Rectal smooth muscle tissue (tissue), 1 donor: Measurements from ENCODE around the gene ZFYVE27.

Experiments used
- H3K27ac ChIP-seq: one replicate; pipeline ENCODE4 v1.7.0; 2013; ENCODE audit warnings: low read depth, low read length, inconsistent platforms
- H3K27me3 ChIP-seq: one replicate; pipeline ENCODE4 v1.7.0; 2013; ENCODE audit warnings: low read length; ENCODE audit not compliant: control insufficient read depth, insufficient read depth
- H3K36me3 ChIP-seq: one replicate; pipeline ENCODE4 v1.7.0; 2013; ENCODE audit warnings: low read length; ENCODE audit not compliant: control insufficient read depth, insufficient read depth
- H3K4me1 ChIP-seq: one replicate; pipeline ENCODE4 v1.7.0; 2013; ENCODE audit warnings: low read length; ENCODE audit not compliant: control insufficient read depth, insufficient read depth
- H3K4me3 ChIP-seq: one replicate; pipeline ENCODE4 v1.7.0; 2013; ENCODE audit warnings: low read length
- H3K9ac ChIP-seq: one replicate; pipeline ENCODE4 v1.7.0; 2013; ENCODE audit warnings: low read length

The ZFYVE27 gene

DNA sequence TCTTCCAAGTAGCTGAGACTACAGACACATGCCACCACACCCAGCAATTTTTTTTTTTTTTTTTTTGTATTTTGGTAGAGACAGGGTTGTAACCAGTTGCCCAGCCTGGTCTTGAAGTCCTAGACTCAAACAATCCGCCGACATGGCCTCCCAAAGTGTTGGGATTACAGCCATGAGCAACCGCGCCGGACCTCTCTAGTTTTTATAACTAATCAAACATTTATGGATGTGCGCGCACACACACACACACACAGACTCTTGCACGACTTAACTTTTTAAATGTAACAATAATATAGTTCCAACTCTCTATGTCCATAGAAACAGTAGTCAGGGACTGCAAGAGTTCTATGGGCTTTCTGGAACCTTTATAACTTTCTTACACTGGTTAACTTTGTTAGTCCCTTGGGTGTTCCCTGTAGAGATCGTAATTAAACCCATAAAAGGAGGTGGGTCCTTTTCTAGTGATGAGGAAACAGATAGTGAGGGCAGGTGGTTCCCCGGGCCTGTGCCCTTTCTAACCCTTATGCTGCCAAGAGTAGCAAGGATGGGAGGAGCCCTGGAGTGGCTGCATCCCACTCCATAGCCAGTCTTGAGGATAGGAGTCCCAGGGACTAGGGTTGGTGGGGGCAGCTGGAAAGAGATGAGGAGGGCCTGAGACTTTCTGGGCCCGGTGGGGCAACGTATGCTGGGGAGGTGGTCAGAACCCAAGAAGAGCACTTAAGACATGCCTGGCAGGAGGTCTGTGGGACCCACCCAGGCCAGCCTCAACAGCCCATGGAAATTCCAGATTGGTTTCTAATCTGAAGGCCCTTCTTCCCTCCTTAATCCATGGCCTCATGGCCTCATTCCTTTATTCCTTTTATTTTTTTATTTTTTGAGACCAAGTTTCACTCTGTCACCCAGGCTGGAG is 14.8 kb upstream of the ZFYVE27 start:
- H3K4me1 ChIP-seq = peaks cover 28% of the 10 kb centered on the region
- H3K27me3 ChIP-seq = no peaks in the 10 kb centered on the region
- no peak overlapping the region for H3K27ac ChIP-seq

DNA sequence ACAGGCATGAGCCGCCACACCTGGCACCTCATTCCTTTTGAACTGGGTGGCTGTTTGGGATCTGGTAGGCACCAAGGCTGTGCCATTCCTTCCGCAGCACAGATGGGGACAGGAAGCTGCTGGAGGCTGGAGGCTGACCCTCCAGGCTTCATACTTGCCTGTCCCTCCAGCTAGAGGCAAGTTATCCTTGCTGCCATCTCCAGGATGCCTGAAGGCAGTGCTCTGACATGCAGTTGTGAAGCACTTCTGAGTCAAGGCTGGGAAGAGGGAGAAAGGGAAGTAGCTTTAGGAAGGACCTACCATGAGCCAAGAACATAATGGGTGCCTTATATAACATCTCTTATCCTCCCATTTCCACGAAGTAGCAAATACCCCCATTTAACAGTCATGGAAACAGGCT is 13.9 kb upstream of the ZFYVE27 start:
- H3K27ac ChIP-seq = no peak overlapping the region
- H3K9ac ChIP-seq = no peak overlapping the region
- no peak overlapping the region for H3K4me3 ChIP-seq
- H3K36me3 ChIP-seq = no peaks in the 10 kb centered on the region
- peaks cover 19% of the 10 kb centered on the region for H3K4me1 ChIP-seq
- H3K27me3 ChIP-seq = no peaks in the 10 kb centered on the region

More for the DNA sequence above, 14.8 kb upstream of the ZFYVE27 start:
- Histone ChIP-seq H3K9ac (no peak overlapping the region), H3K36me3 (peaks cover 3% of the 10 kb centered on the region), H3K4me3 (no peak overlapping the region)

DNA sequence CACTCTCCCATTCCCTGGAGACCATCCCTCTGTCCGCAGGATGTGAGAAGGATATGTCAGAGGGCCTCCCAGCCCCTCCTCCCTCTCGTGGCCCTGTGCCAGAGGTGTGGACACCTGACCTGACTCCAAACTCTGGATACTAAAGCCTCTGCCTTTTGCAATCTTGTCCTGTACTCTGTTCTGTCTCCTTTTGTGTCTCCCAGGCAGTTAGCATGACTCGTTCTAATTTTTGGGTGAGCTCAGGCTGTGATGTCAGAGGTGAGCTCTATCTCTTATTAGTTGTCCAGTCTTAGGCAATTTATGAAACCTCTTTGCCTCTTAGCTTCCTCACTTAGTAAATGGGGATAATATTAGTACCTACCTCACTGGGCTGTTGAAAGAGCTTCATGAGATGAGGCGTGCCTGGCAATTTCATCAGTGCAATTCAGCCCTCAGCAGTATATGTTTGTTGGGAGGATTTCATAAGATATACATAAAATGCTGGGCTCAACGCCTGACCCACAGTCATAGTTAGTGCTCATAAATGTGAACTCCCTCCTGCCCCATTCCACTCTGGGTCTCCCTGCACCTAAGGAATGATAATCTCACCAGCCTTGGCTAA is 12.5 kb upstream of the ZFYVE27 start:
- Histone ChIP-seq H3K9ac (no peak overlapping the region), H3K36me3 (no peaks in the 10 kb centered on the region), H3K27me3 (no peaks in the 10 kb centered on the region), H3K4me1 (peaks cover 6% of the 10 kb centered on the region), H3K27ac (peak overlapping the region; percentile 9), H3K4me3 (no peak overlapping the region)

DNA sequence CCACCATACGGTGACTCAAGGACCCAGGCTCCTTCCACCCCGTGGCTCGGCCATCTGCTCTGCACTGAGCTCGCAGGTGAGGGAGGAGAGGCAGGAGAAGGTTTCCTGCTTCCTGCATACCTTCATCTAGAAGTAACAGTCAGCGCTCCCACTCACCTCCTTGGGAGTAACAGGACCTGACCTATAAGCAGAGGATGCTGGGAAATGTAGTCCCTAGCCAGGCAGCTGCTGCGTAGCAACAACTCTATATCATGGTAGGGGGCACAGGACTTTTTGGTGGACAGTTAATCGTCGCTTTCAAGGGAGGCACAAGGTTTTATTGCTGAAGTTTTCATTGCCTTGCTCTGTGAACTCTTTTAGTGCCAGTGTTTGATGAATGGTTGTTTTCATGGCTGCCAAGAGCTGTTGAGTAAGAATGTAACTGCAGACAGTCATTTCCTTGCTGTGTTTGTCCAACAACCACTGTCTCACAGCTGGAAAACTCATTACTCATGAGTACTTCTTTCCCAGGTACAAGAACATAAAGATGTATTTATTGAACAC is 10.2 kb upstream of the ZFYVE27 start:
- Histone ChIP-seq H3K36me3 (no peaks in the 10 kb centered on the region), H3K4me3 (peak overlapping the region; percentile 26), H3K9ac (no peak overlapping the region), H3K27ac (peak overlapping the region; percentile 28), H3K4me1 (peaks cover 5% of the 10 kb centered on the region), H3K27me3 (no peaks in the 10 kb centered on the region)

DNA sequence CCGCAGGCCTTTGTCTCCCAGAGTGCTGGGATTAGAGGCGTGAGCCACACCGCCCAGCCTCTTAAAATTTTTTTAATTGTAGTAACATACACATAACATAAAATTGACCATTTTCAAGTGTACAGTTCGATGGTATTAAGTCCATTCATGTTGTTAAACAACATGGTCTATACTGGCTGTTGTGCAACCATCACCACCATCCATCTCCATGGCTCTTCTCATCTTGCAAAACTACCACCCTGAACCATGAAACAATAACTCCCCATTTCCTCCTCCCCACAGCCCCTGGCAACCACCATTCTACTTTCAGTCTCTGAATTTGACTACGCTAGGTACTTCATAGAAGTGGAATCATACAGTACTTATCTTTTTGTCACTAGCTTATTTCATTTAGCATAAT is 7.9 kb upstream of the ZFYVE27 start:
- H3K4me3 ChIP-seq = no peak overlapping the region
- peaks cover 5% of the 10 kb centered on the region for H3K4me1 ChIP-seq
- H3K9ac ChIP-seq = no peak overlapping the region
- no peak overlapping the region for H3K27ac ChIP-seq
- no peaks in the 10 kb centered on the region for H3K27me3 ChIP-seq
- no peaks in the 10 kb centered on the region for H3K36me3 ChIP-seq

DNA sequence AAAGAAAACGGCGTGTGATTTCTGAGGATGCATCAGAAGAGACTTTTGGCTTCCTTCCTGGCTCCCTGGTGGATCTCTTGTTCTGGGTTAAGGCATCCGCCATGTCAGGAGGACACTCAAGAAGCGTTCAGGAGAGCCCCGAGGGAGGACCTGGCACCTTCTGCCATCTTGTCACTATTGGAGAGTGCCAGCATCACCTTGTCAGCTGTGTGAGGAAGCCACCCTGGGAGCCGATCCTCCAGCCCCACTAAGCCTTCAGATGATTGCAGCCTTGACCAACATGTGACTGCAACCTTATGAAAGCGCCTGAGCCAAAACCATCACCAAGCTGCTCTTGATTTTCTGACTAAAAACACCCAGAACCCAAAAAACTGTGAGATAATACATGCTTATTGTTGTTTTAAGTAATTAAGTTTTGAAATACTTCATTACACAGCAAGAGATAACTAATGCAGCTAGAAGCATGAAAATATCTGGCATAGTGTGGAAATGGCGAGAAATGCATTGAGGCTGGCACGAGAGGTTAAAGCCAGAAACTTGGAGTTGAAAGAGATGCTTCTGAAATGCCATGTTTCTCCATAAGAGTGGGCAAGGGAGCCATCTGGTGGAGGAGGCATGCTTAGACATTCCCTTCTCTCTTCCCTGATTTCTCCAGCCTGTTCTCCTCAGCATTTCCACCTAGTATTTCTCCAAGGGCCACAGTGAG is 5.4 kb upstream of the ZFYVE27 start:
- Histone ChIP-seq H3K27me3 (no peaks in the 10 kb centered on the region), H3K4me3 (no peak overlapping the region), H3K27ac (no peak overlapping the region), H3K36me3 (no peaks in the 10 kb centered on the region), H3K4me1 (peaks cover 4% of the 10 kb centered on the region), H3K9ac (no peak overlapping the region)

DNA sequence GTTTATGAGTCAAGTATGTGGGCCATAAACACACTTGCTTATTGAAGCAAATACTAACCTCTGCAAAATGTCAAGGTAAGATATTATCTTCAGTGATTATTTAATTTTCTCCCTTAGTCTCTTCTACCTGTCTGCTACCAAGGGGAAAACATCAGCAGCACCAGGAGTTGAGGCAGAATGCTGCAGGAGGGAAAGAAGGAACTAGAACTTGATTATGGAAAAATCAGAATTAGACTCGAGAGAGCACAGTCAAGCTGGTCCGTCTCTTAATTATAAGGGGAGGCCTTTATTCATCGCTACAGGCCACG is 4.9 kb upstream of the ZFYVE27 start:
- H3K27ac ChIP-seq = no peak overlapping the region
- H3K9ac ChIP-seq = no peak overlapping the region
- no peak overlapping the region for H3K4me3 ChIP-seq
- H3K4me1 ChIP-seq = peaks cover 3% of the 10 kb centered on the region
- no peaks in the 10 kb centered on the region for H3K36me3 ChIP-seq
- no peaks in the 10 kb centered on the region for H3K27me3 ChIP-seq

DNA sequence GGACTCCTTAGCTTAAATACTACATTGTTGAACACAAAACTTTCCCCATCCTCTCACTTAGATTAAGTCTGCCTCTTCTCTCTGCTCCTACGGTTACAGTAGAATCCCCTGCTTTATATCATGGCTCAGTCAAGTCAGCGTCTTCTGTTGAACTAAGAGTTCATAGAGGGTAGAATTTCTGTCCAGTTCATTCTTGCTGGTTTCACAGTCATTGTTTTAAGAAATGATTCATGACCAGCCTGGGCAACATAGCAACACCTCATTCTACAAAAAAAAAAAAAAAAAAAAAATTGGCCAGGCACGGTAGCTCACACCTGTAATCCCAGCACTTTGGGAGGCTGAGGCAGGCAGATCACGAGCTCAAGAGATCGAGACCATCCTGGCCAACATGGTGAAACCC is 3.7 kb upstream of the ZFYVE27 start:
- Histone ChIP-seq H3K4me1 (peaks cover 10% of the 10 kb centered on the region), H3K36me3 (no peaks in the 10 kb centered on the region), H3K27ac (no peak overlapping the region), H3K4me3 (no peak overlapping the region), H3K27me3 (no peaks in the 10 kb centered on the region), H3K9ac (no peak overlapping the region)

DNA sequence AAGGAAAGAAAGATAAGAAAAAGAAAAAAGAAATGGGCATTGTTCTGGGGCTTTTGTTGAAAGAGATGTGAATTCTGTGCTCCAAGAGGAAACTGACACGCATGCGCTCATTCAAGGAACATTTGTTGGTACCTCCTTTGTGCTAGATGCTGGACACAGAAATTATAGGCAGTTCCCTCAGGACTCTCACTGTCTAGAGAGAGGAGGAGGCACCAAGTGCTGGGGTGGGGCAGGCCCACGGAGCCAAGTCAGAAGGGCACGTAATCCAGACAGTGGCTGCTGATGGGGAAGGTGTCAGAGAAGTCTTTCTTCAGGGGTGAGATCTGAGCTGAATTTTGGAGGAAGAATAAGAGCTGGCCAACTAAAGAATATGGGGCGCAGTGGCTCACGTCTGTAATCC is 2.9 kb upstream of the ZFYVE27 start:
- Histone ChIP-seq H3K27ac (no peak overlapping the region), H3K36me3 (peaks cover 4% of the 10 kb centered on the region), H3K4me1 (peaks cover 13% of the 10 kb centered on the region), H3K27me3 (no peaks in the 10 kb centered on the region), H3K9ac (no peak overlapping the region), H3K4me3 (no peak overlapping the region)

DNA sequence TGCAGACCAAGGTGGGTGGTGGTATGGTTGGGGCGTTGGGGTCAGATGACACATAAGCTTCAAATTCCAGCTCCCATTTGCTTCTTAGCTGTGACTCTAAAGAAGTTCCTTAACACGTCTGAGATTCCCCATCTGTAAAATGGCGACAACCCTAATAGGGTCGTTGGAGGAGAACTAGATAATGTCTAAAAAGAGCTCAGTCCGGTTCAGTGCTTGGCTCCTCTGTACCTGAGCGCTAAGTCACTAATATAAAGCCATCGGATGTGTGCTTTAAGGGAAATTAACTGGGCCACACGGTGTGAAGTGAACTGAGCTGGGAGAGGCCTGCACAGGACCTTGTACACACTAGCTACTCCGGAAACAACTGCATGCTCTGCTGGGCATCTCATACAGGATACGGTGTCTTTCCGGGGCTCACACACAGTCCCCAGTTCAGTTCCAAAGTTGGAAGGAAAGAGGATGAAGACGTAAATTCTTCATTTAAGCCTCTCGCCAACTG is 476 bp upstream of the ZFYVE27 start:
- Histone ChIP-seq H3K4me3 (peak overlapping the region; percentile 96), H3K27me3 (no peaks in the 10 kb centered on the region), H3K27ac (peak overlapping the region; percentile 39), H3K9ac (peak overlapping the region; percentile 22), H3K4me1 (peaks cover 13% of the 10 kb centered on the region), H3K36me3 (peaks cover 10% of the 10 kb centered on the region)

DNA sequence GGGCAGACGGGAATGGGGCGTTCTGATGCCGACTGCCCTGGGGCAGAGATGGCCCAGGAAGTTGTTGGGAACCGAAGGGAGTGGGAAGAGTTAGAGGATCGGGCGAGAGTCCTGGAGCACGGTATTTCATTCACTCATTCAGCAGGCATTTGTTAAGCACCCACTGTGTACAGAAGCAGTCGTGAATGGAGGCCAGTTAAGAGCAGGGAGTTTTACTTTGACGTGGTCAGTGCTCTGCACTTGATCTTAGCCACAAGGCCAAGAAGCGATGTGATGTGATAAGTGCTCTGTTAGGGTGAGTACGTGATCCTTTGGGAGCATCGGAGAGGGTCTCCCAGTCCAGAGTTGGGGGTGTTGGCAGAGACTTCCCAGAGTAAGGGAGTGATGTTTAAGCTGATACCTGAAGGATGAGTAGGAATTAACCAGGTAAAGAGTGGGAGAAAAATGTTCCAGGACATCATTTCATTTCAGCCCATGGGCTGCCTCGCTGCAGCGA is 890 bp downstream of the ZFYVE27 start:
- peaks cover 10% of the 10 kb centered on the region for H3K36me3 ChIP-seq
- H3K4me1 ChIP-seq = peaks cover 13% of the 10 kb centered on the region
- H3K27me3 ChIP-seq = no peaks in the 10 kb centered on the region
- peak overlapping the region; percentile 96 for H3K4me3 ChIP-seq
- peak overlapping the region; percentile 84 for H3K9ac ChIP-seq
- no peak overlapping the region for H3K27ac ChIP-seq

DNA sequence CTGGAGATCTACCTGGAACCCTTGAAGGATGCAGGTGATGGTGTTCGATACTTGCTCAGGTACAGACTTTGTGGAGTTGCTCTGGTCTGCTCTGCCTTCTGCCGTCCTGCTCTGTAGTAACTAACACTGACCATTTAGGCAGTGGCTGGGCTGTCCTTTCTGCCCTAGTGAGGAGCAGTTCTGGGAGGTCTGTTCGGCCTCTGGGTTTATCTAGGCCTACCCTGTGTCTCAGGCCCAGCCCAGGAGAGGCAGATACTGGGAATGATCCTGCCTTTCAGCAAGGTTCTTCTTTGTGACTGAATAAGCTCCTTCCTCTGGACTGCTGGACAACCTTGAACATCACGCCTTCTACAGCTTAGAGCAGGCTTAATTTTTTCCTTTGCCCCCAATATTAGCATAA is 1.7 kb downstream of the ZFYVE27 start:
- no peak overlapping the region for H3K9ac ChIP-seq
- H3K27me3 ChIP-seq = no peaks in the 10 kb centered on the region
- H3K27ac ChIP-seq = no peak overlapping the region
- peaks cover 13% of the 10 kb centered on the region for H3K4me1 ChIP-seq
- peaks cover 16% of the 10 kb centered on the region for H3K36me3 ChIP-seq
- H3K4me3 ChIP-seq = no peak overlapping the region
